HG03442 (cell line): ENCODE data around the gene STXBP3.

ENCODE experiments used
- ATAC-seq: cut with Tn5 transposase; IDR thresholded peaks from one replicate; pipeline ENCODE4 v1.9.1; 2021; ENCODE audit warnings: mild to moderate bottlenecking, moderate library complexity; ENCODE audit not compliant: unreplicated experiment

Gene STXBP3

GRCh38 chr1:108792420-108792819 is 45.9 kb downstream of the STXBP3 start:
- ATAC-seq = no peak

- no peak for ATAC-seq
Measured at GRCh38 chr1:108799001-108799400, 52.5 kb downstream of the STXBP3 start.

- no peak for ATAC-seq
Measured at GRCh38 chr1:108801101-108801500, 54.6 kb downstream of the STXBP3 start.

GRCh38 chr1:108803548-108803947 is 57.1 kb downstream of the STXBP3 start:
- no peak for ATAC-seq

GRCh38 chr1:108808438-108808837 is 62.0 kb downstream of the STXBP3 start:
- ATAC-seq = no peak

GRCh38 chr1:108811611-108812010 is 65.1 kb downstream of the STXBP3 start:
- ATAC-seq = no peak

- ATAC-seq = no peak
Measured at GRCh38 chr1:108813326-108813725, 66.9 kb downstream of the STXBP3 start.

GRCh38 chr1:108814343-108815125 is 68.1 kb downstream of the STXBP3 start:
- no peak for ATAC-seq

- ATAC-seq = no peak
Measured at GRCh38 chr1:108815566-108815965, 69.1 kb downstream of the STXBP3 start.

- no peak for ATAC-seq
Measured at GRCh38 chr1:108816049-108816893, 69.8 kb downstream of the STXBP3 start.

GRCh38 chr1:108817016-108817415 is 70.5 kb downstream of the STXBP3 start:
- no peak for ATAC-seq

- no peak for ATAC-seq
Measured at GRCh38 chr1:108817811-108818210, 71.3 kb downstream of the STXBP3 start.

GRCh38 chr1:108819878-108820277 is 73.4 kb downstream of the STXBP3 start:
- ATAC-seq = no peak

GRCh38 chr1:108823632-108824031 is 77.2 kb downstream of the STXBP3 start:
- ATAC-seq = no peak

GRCh38 chr1:108824051-108824450 is 77.6 kb downstream of the STXBP3 start:
- ATAC-seq = no peak

- ATAC-seq = no peak
Measured at GRCh38 chr1:108826081-108826635, 79.7 kb downstream of the STXBP3 start.

- ATAC-seq = peak; percentile 73
Measured at GRCh38 chr1:108828074-108828961, 81.8 kb downstream of the STXBP3 start.

GRCh38 chr1:108829498-108829916 is 83.0 kb downstream of the STXBP3 start:
- no peak for ATAC-seq

GRCh38 chr1:108830119-108831008 is 83.9 kb downstream of the STXBP3 start:
- no peak for ATAC-seq

GRCh38 chr1:108831225-108831624 is 84.8 kb downstream of the STXBP3 start:
- ATAC-seq = no peak
